Esophagus muscularis mucosa (tissue), 4 donors: Measurements from ENCODE around the gene TTC17.

ENCODE experiments used
- EP300 ChIP-seq: sonication (generic); formaldehyde crosslinking; IDR thresholded peaks from one replicate; pipeline ENCODE4 v1.6.1; 2017; ENCODE audit warnings: antibody characterized with exemption
- POLR2A ChIP-seq: fragments of 450-650 bp; IDR thresholded peaks from one replicate; pipeline ENCODE4 v1.6.1; 2017; ENCODE audit warnings: antibody characterized with exemption, moderate library complexity, mild to moderate bottlenecking, low read depth
- POLR2AphosphoS5 ChIP-seq, 2 donors: sonication (generic); formaldehyde crosslinking; IDR thresholded peaks; one replicate each; pipeline ENCODE4 v1.6.1; 2017; ENCODE audit warnings: antibody characterized with exemption in 2 of 2
- TF ChIP-seq, protein P1 (sequence below), 3 experiments: fragments of 200-600 bp in 2 of 3; fragments of 450-650 bp in 1 of 3; sonication (generic) in 2 of 3; IDR thresholded peaks; one replicate each; pipeline ENCODE4 v1.5.1; 2017 to 2019; ENCODE audit warnings: antibody characterized with exemption in 3 of 3, mild to moderate bottlenecking in 2 of 3, moderate library complexity in 1 of 3

DNA sequence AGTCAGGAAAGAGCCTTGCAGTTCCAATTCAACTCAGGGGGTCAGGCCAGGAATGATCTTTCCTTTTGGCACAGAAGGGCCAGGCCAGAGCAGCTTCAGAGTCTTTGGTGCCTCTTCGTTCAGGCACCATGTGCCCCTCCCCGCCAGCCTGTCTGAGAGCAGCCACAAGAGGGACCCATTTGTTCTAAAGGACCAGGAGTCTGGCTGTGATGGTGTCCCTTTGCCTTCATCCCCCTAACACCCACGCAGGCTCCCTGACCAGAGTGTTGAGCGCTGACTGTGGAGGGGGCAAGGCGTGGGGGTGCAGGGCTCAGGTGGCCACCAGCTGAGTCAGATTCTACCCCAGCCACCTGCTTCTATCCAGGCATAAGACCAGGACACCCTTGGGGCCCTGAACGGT is 156.4 kb downstream of the TTC17 start:
- no peak for TF ChIP-seq POLR2A
- TF ChIP-seq, protein P1, sequence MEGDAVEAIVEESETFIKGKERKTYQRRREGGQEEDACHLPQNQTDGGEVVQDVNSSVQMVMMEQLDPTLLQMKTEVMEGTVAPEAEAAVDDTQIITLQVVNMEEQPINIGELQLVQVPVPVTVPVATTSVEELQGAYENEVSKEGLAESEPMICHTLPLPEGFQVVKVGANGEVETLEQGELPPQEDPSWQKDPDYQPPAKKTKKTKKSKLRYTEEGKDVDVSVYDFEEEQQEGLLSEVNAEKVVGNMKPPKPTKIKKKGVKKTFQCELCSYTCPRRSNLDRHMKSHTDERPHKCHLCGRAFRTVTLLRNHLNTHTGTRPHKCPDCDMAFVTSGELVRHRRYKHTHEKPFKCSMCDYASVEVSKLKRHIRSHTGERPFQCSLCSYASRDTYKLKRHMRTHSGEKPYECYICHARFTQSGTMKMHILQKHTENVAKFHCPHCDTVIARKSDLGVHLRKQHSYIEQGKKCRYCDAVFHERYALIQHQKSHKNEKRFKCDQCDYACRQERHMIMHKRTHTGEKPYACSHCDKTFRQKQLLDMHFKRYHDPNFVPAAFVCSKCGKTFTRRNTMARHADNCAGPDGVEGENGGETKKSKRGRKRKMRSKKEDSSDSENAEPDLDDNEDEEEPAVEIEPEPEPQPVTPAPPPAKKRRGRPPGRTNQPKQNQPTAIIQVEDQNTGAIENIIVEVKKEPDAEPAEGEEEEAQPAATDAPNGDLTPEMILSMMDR (IDR thresholded peaks at IDR 0.05), result no peak
- no peak for TF ChIP-seq POLR2AphosphoS5 (IDR thresholded peaks at IDR 0.05)
- TF ChIP-seq EP300, result no peak
